ENCODE data around the gene NPC1L1. TPM values are rescaled to one million over a fixed set of nuclear protein-coding genes. Genes with fewer than 3 reads are reported as not detected.

The NPC1L1 gene
- total and polyA plus RNA-seq, 7 donors = 0.09 to 0.83 (median 0.36) TPM; not detected in 2

- 83 to 85% methylated on average over 10 of the region's 10 CpGs for WGBS, 2 donors
- H3K4me1 ChIP-seq = no peaks in the 10 kb centered on the region
- H3K36me3 ChIP-seq = peaks cover 0 to 6% (median 0%) of the 10 kb centered on the region in 4 donors
- H3K27me3 ChIP-seq = no peaks in the 10 kb centered on the region
- TF ChIP-seq POLR2A (IDR thresholded peaks at IDR 0.05) (no peak), EP300 (IDR thresholded peaks at IDR 0.05) (no peak), POLR2AphosphoS5 (IDR thresholded peaks at IDR 0.05) (no peak), CTCF (IDR thresholded peaks at IDR 0.05) (no peak)
- no peak for DNase-seq
- no peak overlapping the region for H3K4me3 ChIP-seq
- H3K27ac ChIP-seq = no peak overlapping the region
- intact Hi-C loops (cut with DNase I) = no loop called here
- H3K9me3 ChIP-seq = no peaks in the 10 kb centered on the region
Observed at GRCh38 chr7:44515590-44516268, 25.4 kb downstream of the NPC1L1 start.

GRCh38 chr7:44512736-44513135 is 28.4 kb downstream of the NPC1L1 start:
- TF ChIP-seq CTCF (IDR thresholded peaks at IDR 0.05) (no peak), POLR2AphosphoS5 (IDR thresholded peaks at IDR 0.05) (no peak), EP300 (IDR thresholded peaks at IDR 0.05) (no peak), POLR2A (IDR thresholded peaks at IDR 0.05) (no peak)
- intact Hi-C loops (cut with DNase I) = no loop called here
- Histone ChIP-seq H3K4me1 (no peaks in the 10 kb centered on the region), H3K4me3 (no peak overlapping the region), H3K27me3 (no peaks in the 10 kb centered on the region), H3K36me3 (peaks cover 0 to 6% (median 0%) of the 10 kb centered on the region in 4 donors), H3K9me3 (peaks cover 0 to 6% (median 0%) of the 10 kb centered on the region in 4 donors), H3K27ac (no peak overlapping the region)
- 87 to 90% methylated on average over 7 of the region's 7 CpGs for WGBS, 2 donors
- no peak for DNase-seq

DNA sequence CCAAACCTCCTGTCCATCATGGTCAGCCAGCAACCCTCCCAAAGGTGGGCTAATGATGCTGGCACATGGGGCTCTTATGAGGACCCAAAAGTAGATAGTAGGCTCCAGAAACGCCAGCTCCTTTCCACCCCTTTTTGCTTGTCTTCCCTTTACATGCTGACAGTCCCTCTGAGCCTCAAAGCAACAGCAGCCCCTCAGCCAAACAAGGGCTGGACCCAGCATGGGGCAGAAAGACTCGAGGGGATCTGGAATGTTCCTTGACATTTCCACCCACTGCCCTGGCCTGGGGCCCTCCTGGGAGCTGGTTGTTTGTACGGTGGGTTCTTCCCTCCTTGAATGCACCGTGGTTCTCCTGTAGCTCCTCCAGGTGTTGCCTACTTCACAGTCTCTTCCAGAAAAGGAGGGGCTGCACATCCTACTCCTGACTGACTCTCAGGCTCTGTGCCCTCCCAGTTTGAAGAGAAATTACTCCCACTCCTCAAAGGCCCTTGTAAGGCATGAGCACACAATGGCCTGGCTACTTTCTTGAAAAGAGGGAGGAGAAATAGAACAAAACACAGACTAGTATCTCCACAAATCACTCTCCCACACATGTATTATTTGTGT is 29.2 kb downstream of the NPC1L1 start:
- TF ChIP-seq EP300 (IDR thresholded peaks at IDR 0.05) (no peak), CTCF (IDR thresholded peaks at IDR 0.05) (no peak), POLR2A (IDR thresholded peaks at IDR 0.05) (no peak), POLR2AphosphoS5 (IDR thresholded peaks at IDR 0.05) (no peak)
- peaks cover 0 to 6% (median 0%) of the 10 kb centered on the region in 4 donors for H3K36me3 ChIP-seq
- H3K4me3 ChIP-seq = no peak overlapping the region
- intact Hi-C loops (cut with DNase I) = no loop called here
- WGBS, 2 donors = 54 to 58% methylated on average over 4 of the region's 4 CpGs
- no peaks in the 10 kb centered on the region for H3K27me3 ChIP-seq
- no peaks in the 10 kb centered on the region for H3K4me1 ChIP-seq
- H3K9me3 ChIP-seq = peaks cover 0 to 6% (median 0%) of the 10 kb centered on the region in 4 donors
- no peak overlapping the region for H3K27ac ChIP-seq
- DNase-seq = no peak

DNA sequence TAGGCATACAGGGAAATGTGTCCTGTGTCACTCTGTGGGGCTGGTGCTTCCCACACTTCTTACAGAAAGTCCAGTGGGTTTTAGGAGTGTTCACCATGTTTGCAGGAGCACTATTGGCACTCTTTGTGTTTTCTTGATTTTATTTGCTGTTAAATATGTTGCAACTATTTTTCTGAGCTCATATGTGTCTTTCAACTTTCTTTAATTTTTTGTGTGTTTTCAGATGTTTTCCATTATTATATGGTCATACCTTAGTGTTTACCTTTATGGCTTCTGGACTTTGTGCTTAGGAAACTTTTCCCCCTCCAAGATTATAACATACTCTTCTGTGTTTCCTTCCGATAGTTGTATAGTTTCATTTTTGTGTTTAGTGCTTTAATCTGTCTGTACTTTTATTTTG is 29.9 kb downstream of the NPC1L1 start:
- WGBS, 2 donors = 24 to 63% methylated on average over 1 of the region's 1 CpG
- DNase-seq = no peak
- peaks cover 0 to 6% (median 0%) of the 10 kb centered on the region in 4 donors for H3K9me3 ChIP-seq
- peaks cover 0 to 6% (median 0%) of the 10 kb centered on the region in 4 donors for H3K36me3 ChIP-seq
- H3K4me3 ChIP-seq = no peak overlapping the region
- intact Hi-C loops (cut with DNase I) = no loop called here
- H3K4me1 ChIP-seq = no peaks in the 10 kb centered on the region
- no peaks in the 10 kb centered on the region for H3K27me3 ChIP-seq
- H3K27ac ChIP-seq = no peak overlapping the region
- TF ChIP-seq POLR2A (IDR thresholded peaks at IDR 0.05) = no peak
- TF ChIP-seq EP300 (IDR thresholded peaks at IDR 0.05) = no peak
- no peak for TF ChIP-seq POLR2AphosphoS5 (IDR thresholded peaks at IDR 0.05)
- no peak for TF ChIP-seq CTCF (IDR thresholded peaks at IDR 0.05)
